ENCODE data around the gene EEIG1.

DNA sequence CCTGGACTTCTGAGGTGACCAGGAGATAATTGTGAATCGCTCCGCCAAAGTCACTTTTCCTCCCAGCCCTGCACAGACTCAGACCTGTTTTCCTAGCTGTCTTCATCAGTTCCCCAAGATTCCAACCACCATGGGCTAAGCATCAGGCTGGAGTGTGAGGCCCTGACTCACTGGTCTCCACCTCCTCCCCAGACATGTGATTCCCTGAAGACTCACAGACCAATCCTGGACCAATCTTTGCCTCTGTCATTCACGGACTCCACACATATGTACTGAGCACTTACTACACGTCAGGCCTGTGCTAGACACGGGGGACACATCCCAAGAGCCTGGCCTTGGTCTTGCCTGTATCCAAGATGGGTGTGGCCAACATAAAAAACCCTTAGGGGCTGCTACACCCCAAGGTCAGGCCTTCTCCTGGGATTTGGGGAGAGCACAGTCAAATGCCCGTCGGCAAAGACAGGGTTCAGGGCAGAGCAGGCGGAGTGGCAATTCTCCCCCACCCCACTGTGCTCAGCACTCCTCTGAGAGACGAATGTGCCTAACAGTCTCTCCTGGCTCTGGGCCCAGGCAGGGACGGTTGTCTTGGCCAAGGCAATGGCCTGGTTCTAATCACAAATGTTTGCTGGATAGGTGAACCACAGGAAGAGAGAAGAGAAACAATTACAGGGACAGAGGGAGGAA lies 11.9 kb downstream of the EEIG1 start:
- no peak for TF ChIP-seq EZH2phosphoT487 (IDR thresholded peaks at IDR 0.05; ENCODE audit: insufficient read depth, low read depth)
- no peak for TF ChIP-seq EZH2 (IDR thresholded peaks at IDR 0.05; ENCODE audit: insufficient read depth, poor library complexity, severe bottlenecking)

All from GM23248 (cell line).